Panc1 (cell line): ENCODE measurements around the gene NRG2.

Experiments used
- POLR2AphosphoS5 ChIP-seq: IDR thresholded peaks from 2 replicates; pipeline ENCODE4 v1.6.1; 2012; ENCODE audit warnings: mild to moderate bottlenecking, low read depth, low read length, moderate library complexity
- REST ChIP-seq, 2 experiments: IDR thresholded peaks; 2 replicates each; pipeline ENCODE4 v1.6.1; 2011 to 2012; ENCODE audit warnings: low read depth in 2 of 2, control low read depth in 1 of 2, low read length in 1 of 2, mild to moderate bottlenecking in 1 of 2, moderate library complexity in 1 of 2; ENCODE audit not compliant: insufficient read depth in 1 of 2
- SIN3A ChIP-seq: IDR thresholded peaks from 2 replicates; pipeline ENCODE4 v1.6.1; 2012; ENCODE audit warnings: low read depth, mild to moderate bottlenecking, low read length, moderate library complexity, borderline replicate concordance; ENCODE audit not compliant: insufficient read depth
- TCF7L2 ChIP-seq: IDR thresholded peaks from 2 replicates; pipeline ENCODE4 v1.6.1; 2011; ENCODE audit warnings: mild to moderate bottlenecking, low read depth, low read length, inconsistent platforms
- TF ChIP-seq, protein P1 (sequence below): fragments of 450-650 bp; IDR thresholded peaks from 2 replicates; pipeline ENCODE4 v1.5.1; 2017; ENCODE audit warnings: mild to moderate bottlenecking

DNA sequence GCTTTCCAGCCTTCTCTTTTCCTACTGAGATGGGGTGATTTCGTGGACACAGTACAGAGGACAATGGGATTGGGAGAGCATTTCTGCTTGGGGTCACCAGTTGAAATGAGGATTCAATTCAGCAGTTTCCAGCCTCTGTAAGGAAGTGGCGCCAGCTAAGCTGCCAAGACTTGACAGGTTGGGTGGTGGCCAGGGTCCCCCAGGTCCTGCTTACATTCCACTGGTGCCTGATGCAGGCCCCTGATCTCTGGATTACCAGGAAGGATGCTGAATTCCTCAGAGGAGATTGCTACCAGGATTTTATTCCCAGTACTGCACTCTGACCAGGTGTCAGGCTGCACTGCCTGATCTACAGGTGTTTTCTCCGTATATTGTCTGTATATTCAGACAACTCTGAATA is 127.8 kb downstream of the NRG2 start:
- TF ChIP-seq, protein P1, sequence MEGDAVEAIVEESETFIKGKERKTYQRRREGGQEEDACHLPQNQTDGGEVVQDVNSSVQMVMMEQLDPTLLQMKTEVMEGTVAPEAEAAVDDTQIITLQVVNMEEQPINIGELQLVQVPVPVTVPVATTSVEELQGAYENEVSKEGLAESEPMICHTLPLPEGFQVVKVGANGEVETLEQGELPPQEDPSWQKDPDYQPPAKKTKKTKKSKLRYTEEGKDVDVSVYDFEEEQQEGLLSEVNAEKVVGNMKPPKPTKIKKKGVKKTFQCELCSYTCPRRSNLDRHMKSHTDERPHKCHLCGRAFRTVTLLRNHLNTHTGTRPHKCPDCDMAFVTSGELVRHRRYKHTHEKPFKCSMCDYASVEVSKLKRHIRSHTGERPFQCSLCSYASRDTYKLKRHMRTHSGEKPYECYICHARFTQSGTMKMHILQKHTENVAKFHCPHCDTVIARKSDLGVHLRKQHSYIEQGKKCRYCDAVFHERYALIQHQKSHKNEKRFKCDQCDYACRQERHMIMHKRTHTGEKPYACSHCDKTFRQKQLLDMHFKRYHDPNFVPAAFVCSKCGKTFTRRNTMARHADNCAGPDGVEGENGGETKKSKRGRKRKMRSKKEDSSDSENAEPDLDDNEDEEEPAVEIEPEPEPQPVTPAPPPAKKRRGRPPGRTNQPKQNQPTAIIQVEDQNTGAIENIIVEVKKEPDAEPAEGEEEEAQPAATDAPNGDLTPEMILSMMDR, result no peak
- TF ChIP-seq POLR2AphosphoS5 (no peak), SIN3A (no peak), TCF7L2 (no peak), REST (IDR thresholded peaks at IDR 0.05; ENCODE audit: insufficient read depth in 1 of 2, low read depth in 2 of 2, low read length in 1 of 2) (no peak)
